ENCODE data around the gene CKLF. TPM values are rescaled to one million over a fixed set of nuclear protein-coding genes. Genes with fewer than 3 reads are reported as not detected.

The CKLF gene
- total RNA-seq, 1 experiment from 2014 or later, result 77.1 TPM

DNA sequence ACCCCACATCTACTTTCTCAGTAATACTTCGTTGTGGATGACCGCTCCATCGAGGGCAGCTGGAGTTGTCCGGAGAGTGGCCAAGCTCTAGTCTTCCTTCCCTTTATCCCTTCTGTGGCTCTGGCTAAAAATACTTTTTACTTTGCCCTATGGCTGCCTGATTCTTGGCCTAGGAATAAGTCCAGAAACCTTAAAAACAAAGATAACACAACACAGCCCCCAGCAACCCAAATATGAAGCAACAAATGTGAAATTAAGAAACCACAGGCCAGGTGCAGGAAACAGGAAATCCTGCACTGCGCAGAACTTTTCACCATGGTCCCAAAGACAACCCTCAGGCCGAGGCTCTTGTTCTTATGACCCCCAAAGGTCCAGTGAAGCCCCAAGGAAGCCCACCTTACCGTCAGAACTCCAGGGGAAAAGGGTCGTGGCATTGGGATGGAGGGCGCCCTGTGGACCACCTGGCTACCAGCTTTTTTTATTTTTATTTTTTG lies 28.5 kb upstream of the CKLF start:
- CTCF ChIA-PET, result no interaction called here
- 0 out of 2 replicates have a peak, but pooled peaks cover 3% of the 10 kb centered on the region for H3K36me3 ChIP-seq (ENCODE audit: low read depth)

DNA sequence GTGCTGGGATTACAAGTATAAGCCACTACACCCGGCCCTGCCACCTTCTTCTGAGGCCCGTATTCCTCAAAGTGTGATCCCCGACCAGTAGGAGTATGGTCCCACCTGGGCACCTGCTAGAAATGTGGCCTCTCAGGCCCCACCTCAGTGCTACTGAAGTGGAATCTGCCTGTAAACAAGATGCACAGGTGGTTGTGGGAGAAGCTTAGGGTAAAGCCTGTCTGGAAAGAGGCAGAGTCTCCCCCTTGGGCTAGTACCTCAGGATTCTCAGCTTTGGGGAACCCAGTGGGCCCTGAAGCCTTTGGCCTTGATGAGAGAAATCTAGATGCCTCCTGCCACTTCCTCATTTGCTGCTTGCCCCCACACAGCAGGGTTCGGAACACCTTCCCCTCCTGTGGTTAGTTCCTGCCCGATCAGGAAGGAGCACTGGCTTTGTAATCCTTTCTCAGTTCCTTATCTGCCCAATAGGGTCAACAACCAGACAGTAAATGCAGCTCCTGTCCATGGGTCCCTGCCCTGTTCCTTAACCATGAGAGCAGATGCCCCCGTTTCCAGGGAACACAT lies 27.7 kb upstream of the CKLF start:
- peaks cover 33% of the 10 kb centered on the region for H3K4me1 ChIP-seq (replicated peaks; ENCODE audit: insufficient read depth)
- H3K36me3 ChIP-seq (ENCODE audit: low read depth), result 0 out of 2 replicates have a peak, but pooled peaks cover 3% of the 10 kb centered on the region
- H3K27ac ChIP-seq, result no peak overlapping the region
- intact Hi-C loops (cut with micrococcal nuclease; ENCODE audit: unreplicated experiment), result no loop called here
- no peaks in the 10 kb centered on the region for H4K20me1 ChIP-seq (ENCODE audit: insufficient read depth)
- no peak overlapping the region for H2AFZ ChIP-seq
- no peak overlapping the region for H3K4me3 ChIP-seq
- no TSS peak for BruUV-seq (replicated peaks)
- DNase-seq, result no peak
- no peaks in the 10 kb centered on the region for H3K9me3 ChIP-seq (ENCODE audit: insufficient read depth, low read depth)
- no peaks in the 10 kb centered on the region for H3K9me2 ChIP-seq (ENCODE audit: insufficient read depth)
- H3K79me2 ChIP-seq (ENCODE audit: low read depth), result no peaks in the 10 kb centered on the region
- ChIA-PET CTCF (no interaction called here), POLR2A (ENCODE audit: unreplicated experiment) (no interaction called here)
- H3F3A ChIP-seq (ENCODE audit: insufficient read depth, low read depth), result peaks cover 22% of the 10 kb centered on the region
- no peak overlapping the region for H3K4me2 ChIP-seq
- TF ChIP-seq, protein P1, sequence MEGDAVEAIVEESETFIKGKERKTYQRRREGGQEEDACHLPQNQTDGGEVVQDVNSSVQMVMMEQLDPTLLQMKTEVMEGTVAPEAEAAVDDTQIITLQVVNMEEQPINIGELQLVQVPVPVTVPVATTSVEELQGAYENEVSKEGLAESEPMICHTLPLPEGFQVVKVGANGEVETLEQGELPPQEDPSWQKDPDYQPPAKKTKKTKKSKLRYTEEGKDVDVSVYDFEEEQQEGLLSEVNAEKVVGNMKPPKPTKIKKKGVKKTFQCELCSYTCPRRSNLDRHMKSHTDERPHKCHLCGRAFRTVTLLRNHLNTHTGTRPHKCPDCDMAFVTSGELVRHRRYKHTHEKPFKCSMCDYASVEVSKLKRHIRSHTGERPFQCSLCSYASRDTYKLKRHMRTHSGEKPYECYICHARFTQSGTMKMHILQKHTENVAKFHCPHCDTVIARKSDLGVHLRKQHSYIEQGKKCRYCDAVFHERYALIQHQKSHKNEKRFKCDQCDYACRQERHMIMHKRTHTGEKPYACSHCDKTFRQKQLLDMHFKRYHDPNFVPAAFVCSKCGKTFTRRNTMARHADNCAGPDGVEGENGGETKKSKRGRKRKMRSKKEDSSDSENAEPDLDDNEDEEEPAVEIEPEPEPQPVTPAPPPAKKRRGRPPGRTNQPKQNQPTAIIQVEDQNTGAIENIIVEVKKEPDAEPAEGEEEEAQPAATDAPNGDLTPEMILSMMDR (conservative IDR thresholded peaks at IDR 0.05), result no peak
- TF ChIP-seq EZH2 (IDR thresholded peaks at IDR 0.05; ENCODE audit: low read depth), result no peak
- no peaks in the 10 kb centered on the region for H3K27me3 ChIP-seq (ENCODE audit: insufficient read depth, low read depth)

More for the DNA sequence above, 28.5 kb upstream of the CKLF start:
- POLR2A ChIA-PET (ENCODE audit: unreplicated experiment), result no interaction called here
- Histone ChIP-seq H2AFZ (no peak overlapping the region), H3K27me3 (ENCODE audit: insufficient read depth, low read depth) (no peaks in the 10 kb centered on the region), H3K4me3 (no peak overlapping the region), H3K9me2 (ENCODE audit: insufficient read depth) (no peaks in the 10 kb centered on the region), H3K9me3 (ENCODE audit: insufficient read depth, low read depth) (no peaks in the 10 kb centered on the region), H3K4me1 (replicated peaks; ENCODE audit: insufficient read depth) (peaks cover 33% of the 10 kb centered on the region), H4K20me1 (ENCODE audit: insufficient read depth) (no peaks in the 10 kb centered on the region), H3K4me2 (no peak overlapping the region), H3K27ac (no peak overlapping the region), H3K79me2 (ENCODE audit: low read depth) (no peaks in the 10 kb centered on the region), H3F3A (ENCODE audit: insufficient read depth, low read depth) (peaks cover 22% of the 10 kb centered on the region)
- BruUV-seq (replicated peaks), result no TSS peak
- intact Hi-C loops (cut with micrococcal nuclease; ENCODE audit: unreplicated experiment), result loop anchor here (2.0 kb wide), 1 partner anchor 29 kb away; the partner anchor contains the start of gene CKLF
- DNase-seq, result no peak
- no peak for TF ChIP-seq EZH2 (IDR thresholded peaks at IDR 0.05; ENCODE audit: low read depth)
- TF ChIP-seq, protein P1 (conservative IDR thresholded peaks at IDR 0.05), result no peak

DNA sequence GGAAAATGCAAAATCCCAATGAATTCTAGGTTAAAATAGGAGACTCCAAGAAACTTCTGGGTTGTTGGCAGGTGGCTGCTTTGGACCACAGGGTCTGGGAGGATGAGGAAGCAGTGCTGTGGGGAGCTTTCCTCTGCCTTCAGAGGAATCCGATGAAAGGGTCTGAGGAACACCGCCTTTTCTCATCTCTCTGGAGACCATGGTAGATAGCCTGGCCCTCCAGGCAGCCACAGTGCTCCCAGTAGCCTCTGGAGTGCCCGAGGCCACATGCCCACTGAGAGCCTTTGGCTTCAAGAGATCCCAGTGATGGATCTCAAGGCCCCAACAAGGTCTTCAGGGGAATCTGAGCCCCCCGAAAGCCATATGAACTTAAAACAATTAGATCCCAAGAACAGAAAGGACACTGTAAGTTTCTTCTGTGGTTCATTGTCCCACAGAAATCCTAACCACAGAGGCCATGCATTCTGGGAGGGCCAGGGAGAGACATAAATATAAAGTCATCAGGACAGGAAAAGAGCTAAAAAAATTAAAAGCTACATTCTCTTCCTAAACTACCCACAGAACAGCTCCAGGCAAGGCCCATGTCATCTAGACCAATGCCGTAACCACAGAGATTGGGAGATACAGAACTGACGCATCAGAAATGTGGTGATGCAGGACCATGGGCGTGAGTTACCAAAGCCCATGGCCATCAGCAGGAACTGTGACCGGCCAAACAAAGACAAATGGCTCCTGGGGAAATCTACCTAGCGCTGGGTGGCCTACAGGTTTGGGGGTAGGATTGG lies 26.8 kb upstream of the CKLF start:
- TF ChIP-seq EZH2 (IDR thresholded peaks at IDR 0.05; ENCODE audit: low read depth), result no peak
- TF ChIP-seq, protein P1 (conservative IDR thresholded peaks at IDR 0.05), result no peak
- Histone ChIP-seq H4K20me1 (ENCODE audit: insufficient read depth) (no peaks in the 10 kb centered on the region), H3K9me3 (ENCODE audit: insufficient read depth, low read depth) (no peaks in the 10 kb centered on the region), H2AFZ (no peak overlapping the region), H3F3A (ENCODE audit: insufficient read depth, low read depth) (peaks cover 19% of the 10 kb centered on the region), H3K4me3 (no peak overlapping the region), H3K79me2 (ENCODE audit: low read depth) (no peaks in the 10 kb centered on the region), H3K27me3 (ENCODE audit: insufficient read depth, low read depth) (no peaks in the 10 kb centered on the region), H3K4me1 (replicated peaks; ENCODE audit: insufficient read depth) (peaks cover 26% of the 10 kb centered on the region), H3K4me2 (no peak overlapping the region), H3K36me3 (ENCODE audit: low read depth) (0 out of 2 replicates have a peak, but pooled peaks cover 3% of the 10 kb centered on the region), H3K27ac (no peak overlapping the region), H3K9me2 (ENCODE audit: insufficient read depth) (no peaks in the 10 kb centered on the region)
- ChIA-PET POLR2A (ENCODE audit: unreplicated experiment) (interaction anchor here (0.6 to 1.0 kb wide), 3 partner anchors 14 to 193 kb away, joined by 4 to 7 read pairs (median 5); no protein-coding TSS in a partner anchor), CTCF (no interaction called here)
- intact Hi-C loops (cut with micrococcal nuclease; ENCODE audit: unreplicated experiment), result no loop called here
- no TSS peak for BruUV-seq (replicated peaks)
- peak; percentile 51 to 62 for DNase-seq

Measured in PC-9 (cell line).